ENCODE measurements around the gene ATP2B1.

ATP2B1 gene

DNA sequence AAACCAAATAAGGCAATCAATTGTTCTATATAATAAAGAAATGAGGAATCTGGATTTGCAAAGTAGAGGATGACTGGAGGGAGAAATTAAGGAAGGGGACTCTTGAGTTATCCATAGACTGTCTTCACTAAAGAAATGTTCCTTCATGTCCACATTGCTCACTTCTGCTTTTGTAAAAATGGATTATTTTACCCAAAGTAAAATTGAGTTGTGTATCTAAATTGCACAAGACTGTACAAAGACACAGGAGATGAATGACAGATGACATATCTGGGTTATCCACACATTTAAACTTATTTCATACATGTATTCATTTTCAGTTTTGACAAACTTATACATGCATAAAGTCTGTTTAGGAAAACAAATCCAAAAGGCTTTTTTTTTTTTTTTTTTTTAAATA, 11.3 kb downstream of the ATP2B1 start:
- no peak for DNase-seq (ENCODE audit: low read depth, low spot score)
- H3K4me3 ChIP-seq (ENCODE audit: low read length): no peak overlapping the region

DNA sequence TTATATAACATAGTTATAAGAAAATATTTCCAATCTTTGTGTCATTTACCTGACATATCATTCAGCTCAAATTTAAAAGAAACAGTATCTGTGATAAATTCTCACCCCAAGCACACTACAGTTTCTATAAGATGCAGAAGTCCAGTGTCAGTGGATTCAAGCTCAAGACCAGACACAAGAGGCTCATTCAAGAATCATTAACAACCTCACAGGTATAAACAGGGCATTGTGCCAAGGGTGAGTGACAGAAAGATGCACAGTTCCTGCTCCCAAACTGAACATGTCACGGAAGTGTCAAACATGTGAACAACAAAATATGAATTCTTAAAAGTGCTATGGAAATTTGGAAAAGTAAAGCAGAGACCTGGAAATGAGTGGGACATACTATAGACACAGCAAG, 12.8 kb downstream of the ATP2B1 start:
- no peak for DNase-seq (ENCODE audit: low read depth, low spot score)
- H3K4me3 ChIP-seq (ENCODE audit: low read length): no peak overlapping the region

DNA sequence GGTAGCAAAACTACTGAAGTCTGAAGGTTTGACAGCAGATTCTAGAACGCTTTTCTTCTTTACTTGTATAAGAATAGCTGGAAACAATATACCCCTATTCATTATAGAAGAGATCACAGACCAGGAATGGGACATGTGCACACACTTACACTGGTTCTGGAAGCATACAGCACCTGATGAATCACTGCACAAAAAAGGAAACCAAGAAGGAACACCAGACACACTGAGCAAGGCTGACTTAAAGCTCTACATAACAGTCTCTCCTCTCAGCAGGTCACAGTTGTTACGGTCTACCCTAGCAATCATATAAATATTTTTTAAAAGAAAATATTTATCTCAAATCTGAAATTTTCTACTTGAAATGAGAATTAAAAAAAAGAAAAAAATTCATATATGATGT, 13.5 kb downstream of the ATP2B1 start:
- H3K4me3 ChIP-seq (ENCODE audit: low read length): no peak overlapping the region
- DNase-seq (ENCODE audit: low read depth, low spot score): no peak

DNA sequence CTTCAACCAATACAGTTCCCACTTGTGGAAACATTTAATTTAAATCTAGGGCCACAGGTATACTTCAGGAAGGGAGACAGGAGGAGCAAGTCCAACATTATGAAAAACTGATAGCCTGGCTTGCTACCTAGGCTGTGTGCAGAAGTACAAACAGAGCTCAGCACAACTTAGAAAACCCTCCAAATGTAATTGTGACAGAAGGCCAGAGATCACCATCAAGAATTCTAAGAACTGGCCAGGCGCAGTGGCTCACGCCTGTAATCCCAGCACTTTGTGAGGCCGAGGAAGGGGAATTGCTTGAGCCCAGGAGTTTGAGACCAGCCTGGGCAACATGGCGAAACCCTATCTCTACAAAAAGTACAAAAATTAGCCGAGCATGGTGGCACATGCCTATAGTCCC, 14.1 kb downstream of the ATP2B1 start:
- H3K4me3 ChIP-seq (ENCODE audit: low read length): no peak overlapping the region
- DNase-seq (ENCODE audit: low read depth, low spot score): no peak

DNA sequence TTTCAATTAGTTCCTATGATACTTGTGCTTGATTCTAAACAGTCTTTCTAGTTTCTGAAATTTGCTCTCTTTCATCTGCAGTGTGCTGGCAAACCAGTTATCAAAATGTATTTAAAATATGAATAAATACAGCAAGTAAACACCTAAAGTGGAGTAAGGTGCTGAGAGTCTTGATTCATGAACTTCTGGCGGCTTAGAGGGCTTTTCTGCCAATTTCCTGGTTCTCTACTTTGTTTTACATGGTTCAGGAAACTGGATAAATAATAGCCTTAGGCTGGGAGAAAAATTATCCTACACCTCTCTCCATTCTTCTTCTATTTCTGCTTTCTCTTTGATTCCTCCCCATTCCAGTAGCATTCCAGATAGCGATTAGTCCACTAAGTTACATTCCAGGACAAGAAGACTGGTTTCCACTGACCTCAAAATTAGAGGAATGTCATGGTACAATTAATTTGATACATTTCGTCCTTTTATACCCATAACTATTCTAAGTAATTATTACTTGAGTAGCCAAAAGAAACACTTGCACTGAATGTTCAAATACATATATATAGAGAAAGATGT, 14.9 kb downstream of the ATP2B1 start:
- no peak for DNase-seq (ENCODE audit: low read depth, low spot score)
- no peak overlapping the region for H3K4me3 ChIP-seq (ENCODE audit: low read length)

DNA sequence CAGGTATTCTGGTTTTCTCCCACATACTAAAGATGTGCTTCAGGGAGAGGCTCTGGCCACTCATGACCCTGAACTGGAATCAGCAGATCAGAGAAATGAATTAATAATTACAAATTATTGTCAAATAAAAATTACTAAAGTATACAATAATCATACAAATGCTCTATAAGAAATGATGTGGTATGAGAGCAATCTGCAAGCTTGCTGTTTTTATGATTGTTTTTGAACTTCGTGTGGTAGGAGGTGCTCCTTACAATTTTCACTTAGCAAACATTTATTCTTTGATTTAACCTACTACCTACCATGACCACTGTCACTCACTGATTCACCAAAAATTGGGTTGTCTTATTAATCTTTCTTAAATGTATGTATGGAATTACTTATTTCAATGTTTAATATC, 16.2 kb downstream of the ATP2B1 start:
- no peak overlapping the region for H3K4me3 ChIP-seq (ENCODE audit: low read length)
- no peak for DNase-seq (ENCODE audit: low read depth, low spot score)

DNA sequence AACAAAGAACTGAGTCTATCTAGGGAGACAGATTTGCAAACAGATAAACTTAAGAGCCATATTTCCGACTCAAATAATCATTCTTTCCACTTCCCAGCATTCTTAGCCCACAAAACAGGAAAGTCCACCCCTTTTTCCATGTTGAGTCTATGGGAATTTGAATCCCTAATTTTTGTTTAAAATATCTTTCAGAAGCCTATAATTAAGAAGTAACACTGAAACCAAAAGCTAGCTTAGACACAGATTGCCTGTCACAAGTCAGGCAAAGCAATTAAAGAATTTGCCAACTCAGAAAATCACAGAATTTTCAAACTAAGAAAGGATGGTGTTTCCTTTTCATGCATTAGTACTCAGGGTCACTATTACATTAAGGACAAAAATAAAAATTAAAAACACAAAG, 17.0 kb downstream of the ATP2B1 start:
- no peak for DNase-seq (ENCODE audit: low read depth, low spot score)

DNA sequence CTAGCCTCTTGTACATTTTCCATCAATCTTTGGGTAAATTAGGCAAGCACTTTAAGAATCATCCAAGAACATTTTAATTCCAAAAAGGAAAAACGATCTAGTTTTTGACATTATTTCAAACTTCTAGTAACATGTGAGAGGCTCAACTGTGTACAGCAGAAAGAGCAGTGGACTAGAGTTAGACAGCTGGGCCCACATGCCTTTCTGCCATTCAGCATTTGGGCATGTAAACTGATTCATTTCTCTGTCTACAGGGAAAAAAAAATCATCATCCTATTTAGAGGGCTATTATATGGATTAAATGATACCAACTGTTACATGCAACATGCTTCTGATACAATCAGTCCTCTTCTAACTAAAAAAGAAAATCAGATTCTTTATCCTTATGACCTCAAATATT, 17.7 kb downstream of the ATP2B1 start:
- no peak overlapping the region for H3K4me3 ChIP-seq (ENCODE audit: low read length)
- DNase-seq (ENCODE audit: low read depth, low spot score): no peak

More for the DNA sequence above, 17.0 kb downstream of the ATP2B1 start:
- no peak overlapping the region for H3K4me3 ChIP-seq (ENCODE audit: low read length)

DNA sequence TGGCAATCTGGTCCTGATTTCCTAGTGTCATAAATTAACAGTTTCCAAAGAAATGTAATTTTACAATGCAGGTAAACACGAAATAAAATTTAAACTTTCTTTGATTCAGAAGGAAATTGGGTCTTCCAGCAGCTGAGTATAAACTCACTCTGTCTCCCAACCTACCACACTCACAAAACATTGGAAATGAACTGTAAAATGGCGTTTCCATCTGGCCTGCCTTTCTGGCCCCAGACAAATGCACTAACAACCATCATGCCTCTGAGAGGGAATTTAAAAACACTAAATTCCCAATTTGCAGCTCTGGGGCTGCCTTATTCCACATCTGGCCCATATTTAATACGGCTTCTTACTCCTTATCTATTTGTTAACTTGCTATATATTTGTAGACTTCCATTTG, 19.3 kb downstream of the ATP2B1 start:
- no peak overlapping the region for H3K4me3 ChIP-seq (ENCODE audit: low read length)
- DNase-seq (ENCODE audit: low read depth, low spot score): no peak

DNA sequence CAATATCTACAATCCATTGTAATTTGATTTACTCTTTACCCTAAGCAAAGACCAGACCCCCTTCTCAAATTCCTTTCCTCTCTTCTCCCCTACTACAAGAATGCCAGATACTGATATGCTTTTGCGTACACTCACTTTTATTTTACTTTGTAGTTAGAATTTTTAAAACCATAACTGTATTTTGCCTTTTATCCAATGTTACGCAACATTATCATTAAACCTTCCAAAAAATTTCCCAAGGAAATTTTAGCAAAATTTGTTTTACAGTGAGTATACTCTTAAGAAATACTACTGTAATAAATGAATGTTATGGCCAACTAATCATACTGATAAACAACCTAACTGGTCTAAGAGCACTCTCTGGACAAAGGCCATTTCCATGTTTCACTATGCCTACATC, 22.3 kb downstream of the ATP2B1 start:
- H3K4me3 ChIP-seq (ENCODE audit: low read length): no peak overlapping the region
- no peak for DNase-seq (ENCODE audit: low read depth, low spot score)

DNA sequence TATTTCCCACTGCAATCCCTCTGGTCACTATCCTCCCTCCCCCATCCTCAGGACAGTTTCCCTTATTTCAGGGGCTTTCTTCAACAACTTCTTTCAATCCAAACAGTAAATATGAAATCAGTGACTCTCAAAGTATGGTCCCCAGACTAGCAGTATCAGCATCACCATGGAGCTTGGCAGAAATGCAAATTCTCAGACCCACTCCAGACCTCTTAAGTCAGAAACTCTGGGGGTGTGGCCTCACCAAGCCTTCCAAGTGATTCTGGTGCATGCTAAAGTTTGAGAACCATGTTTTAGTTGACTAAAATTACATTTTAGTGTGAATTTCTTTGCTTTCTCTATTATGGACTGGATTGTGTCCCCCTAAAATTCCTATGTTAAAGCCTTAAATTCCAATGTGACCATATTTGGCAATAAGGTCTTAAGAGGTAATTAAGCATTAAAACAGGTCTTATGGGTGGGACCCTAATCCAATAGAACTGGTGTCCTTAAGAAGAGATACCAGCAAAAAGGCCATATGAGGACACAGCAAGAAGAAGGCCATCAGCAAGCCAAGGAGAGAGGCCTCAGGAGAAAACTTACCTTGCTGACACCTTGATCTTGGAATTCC, 23.2 kb downstream of the ATP2B1 start:
- no peak overlapping the region for H3K4me3 ChIP-seq (ENCODE audit: low read length)
- no peak for DNase-seq (ENCODE audit: low read depth, low spot score)

DNA sequence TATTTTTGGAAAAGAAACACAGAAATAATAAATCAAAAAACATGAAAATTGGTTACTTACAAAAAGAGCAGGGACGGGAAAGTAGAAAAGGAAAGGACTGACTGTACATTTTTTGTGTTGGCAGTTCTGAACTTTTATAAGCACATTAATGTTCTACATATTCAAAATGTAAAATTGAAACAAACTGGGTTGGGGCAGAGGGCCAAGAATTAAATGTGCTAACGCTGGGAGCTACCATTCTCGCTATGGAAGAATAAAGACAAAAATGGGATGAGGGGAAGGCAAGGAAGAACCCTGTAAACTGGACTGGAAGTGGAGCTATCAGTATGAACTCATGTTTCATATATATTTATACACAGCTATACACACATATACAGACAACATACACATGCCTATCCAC, 24.5 kb downstream of the ATP2B1 start:
- DNase-seq (ENCODE audit: low read depth, low spot score): no peak
- H3K4me3 ChIP-seq (ENCODE audit: low read length): no peak overlapping the region

DNA sequence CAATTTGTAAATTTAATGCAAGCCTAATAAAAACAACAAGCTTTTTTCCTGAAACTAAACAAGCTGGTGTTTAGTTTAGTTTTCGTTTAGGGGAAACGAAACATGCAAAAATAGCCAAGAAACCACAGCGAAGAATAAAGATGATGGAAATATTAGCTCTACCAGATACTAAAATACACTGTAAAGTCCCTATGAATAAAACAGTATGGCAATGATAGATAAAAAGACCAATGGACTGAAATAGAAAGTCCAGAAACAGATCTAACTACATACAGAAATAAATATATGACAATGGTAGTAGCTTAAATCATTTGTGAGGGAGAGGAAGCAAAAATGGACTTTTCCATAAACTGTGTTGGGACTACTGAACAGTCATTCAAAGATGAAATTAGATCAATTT, 26.4 kb downstream of the ATP2B1 start:
- no peak for DNase-seq (ENCODE audit: low read depth, low spot score)

DNA sequence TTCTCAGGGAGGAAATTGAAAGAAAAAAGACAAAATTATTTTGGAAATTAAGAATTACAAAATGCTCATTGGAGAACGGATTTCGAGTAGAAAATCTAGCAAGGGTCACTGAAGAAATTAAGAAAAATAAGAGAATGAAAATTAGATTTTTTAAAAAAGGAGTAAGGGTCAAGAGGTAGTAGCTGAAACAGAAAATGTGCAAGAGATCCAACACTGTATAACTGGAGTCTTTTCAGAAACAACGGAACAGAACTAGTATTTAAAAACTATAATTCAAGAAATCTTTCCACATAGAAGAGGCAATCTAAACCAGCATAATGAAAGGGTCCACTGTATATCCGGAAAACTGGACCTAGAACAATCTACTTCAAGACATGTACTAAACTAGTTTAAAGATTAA, 28.2 kb downstream of the ATP2B1 start:
- no peak overlapping the region for H3K4me3 ChIP-seq (ENCODE audit: low read length)
- DNase-seq (ENCODE audit: low read depth, low spot score): no peak

More for the DNA sequence above, 26.4 kb downstream of the ATP2B1 start:
- H3K4me3 ChIP-seq (ENCODE audit: low read length): no peak overlapping the region

DNA sequence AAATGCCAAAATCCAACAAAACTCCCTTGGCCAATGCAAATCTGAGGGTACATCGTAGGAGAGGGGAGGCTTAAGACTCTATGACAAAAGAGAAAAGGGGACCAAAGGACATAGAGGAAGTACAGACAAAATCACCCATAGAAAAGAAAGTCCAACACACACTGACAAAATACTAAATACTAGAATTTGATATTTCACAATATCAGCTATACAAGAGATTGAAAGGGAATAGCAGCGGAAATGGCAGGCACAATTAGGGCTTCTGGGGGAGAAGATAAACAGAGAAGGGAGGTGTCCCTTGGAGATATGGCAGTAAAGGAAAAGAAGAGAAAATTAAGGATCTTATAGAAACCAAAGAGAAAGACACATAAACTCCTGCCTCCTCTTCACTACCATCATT, 29.0 kb downstream of the ATP2B1 start:
- no peak for DNase-seq (ENCODE audit: low read depth, low spot score)
- H3K4me3 ChIP-seq (ENCODE audit: low read length): no peak overlapping the region

DNA sequence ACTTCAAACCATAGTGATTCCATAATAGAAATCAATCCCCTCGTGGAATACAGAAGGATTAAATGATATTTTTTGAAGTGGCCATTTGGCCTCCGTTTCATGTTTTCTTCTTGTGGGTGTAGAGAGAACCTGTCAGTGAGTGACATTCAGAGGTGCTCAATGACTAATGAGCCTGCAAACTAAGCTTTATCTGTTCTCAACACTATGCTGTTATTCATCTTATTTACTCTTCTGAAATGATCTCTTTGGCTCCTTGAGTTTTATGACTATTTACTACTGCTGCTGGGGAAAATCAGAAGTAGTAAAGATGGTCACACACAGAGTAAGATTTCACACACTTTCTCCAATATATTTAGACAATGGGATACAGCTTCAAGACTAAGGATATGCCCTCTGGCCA, 30.4 kb downstream of the ATP2B1 start:
- no peak for DNase-seq (ENCODE audit: low read depth, low spot score)
- H3K4me3 ChIP-seq (ENCODE audit: low read length): no peak overlapping the region

DNA sequence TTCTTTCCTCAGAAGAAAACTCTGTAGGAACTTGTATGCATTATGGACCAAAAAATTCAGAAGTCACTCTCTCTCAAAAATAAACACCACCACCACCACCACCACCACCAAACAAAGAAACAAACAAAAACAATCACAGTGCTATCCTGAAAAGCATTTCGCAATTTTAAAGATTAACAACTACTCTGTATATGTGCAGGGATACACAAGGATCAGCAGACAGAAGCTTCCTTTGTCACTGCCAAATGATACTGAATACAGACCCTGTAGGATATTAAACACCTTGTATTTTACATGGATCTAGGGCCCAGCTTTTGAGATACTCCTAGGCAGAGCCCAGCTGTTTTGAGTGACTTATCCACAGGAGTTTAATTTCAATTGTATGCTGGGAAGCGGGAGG, 31.7 kb downstream of the ATP2B1 start:
- no peak for DNase-seq (ENCODE audit: low read depth, low spot score)
- no peak overlapping the region for H3K4me3 ChIP-seq (ENCODE audit: low read length)

DNA sequence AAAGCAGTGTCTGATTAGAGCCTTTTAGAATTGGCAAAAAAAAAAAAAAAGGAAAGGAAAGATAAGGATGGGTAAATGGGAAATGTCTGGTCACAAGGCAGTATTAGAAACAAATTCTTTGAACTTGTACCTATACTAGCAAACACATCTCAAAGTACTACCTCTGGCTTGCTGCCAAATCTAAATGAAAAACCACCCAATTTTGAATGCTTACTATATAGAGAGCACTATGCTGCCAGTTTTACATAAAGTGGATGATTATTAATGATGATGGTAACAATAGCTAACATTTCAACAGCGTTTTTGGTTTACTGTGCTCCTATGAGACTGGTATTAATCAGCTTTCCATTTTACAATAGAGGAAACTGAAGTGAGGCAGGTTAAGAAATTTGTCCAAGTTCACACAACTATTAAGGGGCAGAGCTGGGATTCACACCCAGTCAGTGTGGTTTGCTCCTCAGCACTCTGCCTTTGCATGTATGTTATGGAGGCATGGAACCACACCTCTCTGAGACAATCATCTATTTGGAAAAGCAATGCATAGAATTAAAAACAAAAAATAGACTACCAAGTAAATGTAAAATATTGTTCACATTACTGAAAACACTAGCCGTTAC, 34.2 kb downstream of the ATP2B1 start:
- no peak overlapping the region for H3K4me3 ChIP-seq (ENCODE audit: low read length)
- DNase-seq (ENCODE audit: low read depth, low spot score): no peak

DNA sequence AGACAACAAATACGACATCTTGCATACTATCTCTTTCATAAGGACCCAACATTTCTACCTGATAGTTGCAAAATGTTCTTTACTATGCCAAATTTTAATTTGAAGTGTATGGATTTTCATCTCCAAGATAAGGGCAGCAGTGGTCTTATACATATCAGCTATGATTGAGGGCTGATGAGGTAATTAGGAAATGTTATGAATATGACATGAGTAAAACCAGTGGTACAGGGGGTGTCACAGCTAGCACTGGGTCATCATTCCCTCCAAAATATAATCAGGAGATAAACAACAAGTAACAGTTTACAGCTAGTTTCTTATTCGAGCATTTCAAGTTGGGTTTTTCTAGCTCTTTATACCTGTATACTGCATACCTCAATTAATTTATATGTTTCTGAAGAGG, 35.0 kb downstream of the ATP2B1 start:
- H3K4me3 ChIP-seq (ENCODE audit: low read length): no peak overlapping the region

DNA sequence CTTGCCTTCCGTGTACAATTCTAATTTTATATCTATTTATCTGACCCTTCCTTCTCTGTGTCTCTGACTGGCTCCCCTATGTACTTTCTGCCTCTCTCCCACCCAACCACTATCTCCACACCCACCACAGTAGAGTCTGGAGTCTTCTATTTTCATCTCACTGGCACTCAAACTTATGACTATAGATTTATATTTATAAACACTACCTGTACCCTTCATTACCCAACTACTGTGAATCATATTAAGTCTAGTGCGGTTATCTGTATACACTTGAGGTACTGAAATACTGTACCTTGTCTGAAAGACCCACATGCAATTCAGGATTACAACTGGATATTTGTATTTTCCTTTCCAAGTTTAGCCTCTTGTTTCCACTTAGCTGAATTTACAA, 36.1 kb downstream of the ATP2B1 start:
- H3K4me3 ChIP-seq (ENCODE audit: low read length): no peak overlapping the region
- no peak for DNase-seq (ENCODE audit: low read depth, low spot score)

More for the DNA sequence above, 35.0 kb downstream of the ATP2B1 start:
- DNase-seq (ENCODE audit: low read depth, low spot score): no peak

DNA sequence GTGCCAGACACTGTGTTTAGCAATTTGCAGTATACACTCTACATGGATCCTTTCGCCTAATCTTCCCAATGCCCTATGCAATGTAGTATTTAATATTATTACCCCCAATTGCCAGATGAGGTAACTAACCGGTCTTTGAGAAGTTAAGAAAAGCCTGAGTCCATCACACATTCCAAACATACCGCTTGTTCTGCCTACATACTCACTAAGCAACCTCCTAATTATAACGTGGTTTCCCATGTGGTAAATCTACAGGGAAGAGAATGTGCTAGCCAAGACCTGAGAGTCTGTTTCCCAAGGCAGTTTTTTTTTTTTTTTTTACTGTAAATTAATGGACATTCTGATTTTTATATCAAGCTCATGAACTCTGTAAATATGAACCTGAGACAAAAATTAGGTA, 37.2 kb downstream of the ATP2B1 start:
- H3K4me3 ChIP-seq (ENCODE audit: low read length): no peak overlapping the region
- DNase-seq (ENCODE audit: low read depth, low spot score): no peak
